ENCODE data around the gene OR2W3. TPM values are rescaled to one million over a fixed set of nuclear protein-coding genes. Genes with fewer than 3 reads are reported as not detected.
"Not testable (repeated sequence)": the region's sequence is repeated elsewhere in the genome, so short reads cannot be mapped to it uniquely, and the experiment has no call there.

OR2W3 gene
- total and polyA plus RNA-seq, 2 experiments from 2014 or later, result 0.86 to 1.9 TPM

DNA sequence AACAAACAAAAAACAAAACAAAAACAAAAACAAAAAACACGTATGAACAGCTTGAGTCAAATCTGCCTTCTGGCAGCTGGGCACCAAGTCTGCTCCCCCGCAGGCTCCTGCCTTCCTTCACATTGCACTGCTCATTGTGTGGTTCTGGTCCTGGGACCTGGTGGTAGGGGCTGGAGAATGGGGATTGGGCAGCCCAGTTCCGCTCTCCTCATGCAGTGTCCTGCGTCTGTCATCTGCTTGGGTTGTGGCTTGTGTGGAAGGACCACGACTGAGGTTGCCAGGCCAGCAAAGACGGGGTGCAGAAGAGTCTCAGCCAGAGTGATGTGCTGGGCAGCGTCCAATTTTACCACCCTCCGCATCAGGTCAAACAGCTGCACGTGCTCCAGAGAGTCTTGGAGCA is 40.4 kb downstream of the OR2W3 start:
- no peak for DNase-seq (ENCODE audit: low read depth in 1 of 2, low spot score in 1 of 2)
- Histone ChIP-seq H3K4me3 (no peak overlapping the region), H3K4me1 (ENCODE audit: low read depth) (no peaks in the 10 kb centered on the region), H3K27me3 (no peaks in the 10 kb centered on the region), H3K9me3 (ENCODE audit: low read depth) (no peaks in the 10 kb centered on the region), H3K36me3 (no peaks in the 10 kb centered on the region), H3K27ac (no peak overlapping the region)
- no peak for TF ChIP-seq CTCF (IDR thresholded peaks at IDR 0.05; ENCODE audit: low read depth, low read length)

DNA sequence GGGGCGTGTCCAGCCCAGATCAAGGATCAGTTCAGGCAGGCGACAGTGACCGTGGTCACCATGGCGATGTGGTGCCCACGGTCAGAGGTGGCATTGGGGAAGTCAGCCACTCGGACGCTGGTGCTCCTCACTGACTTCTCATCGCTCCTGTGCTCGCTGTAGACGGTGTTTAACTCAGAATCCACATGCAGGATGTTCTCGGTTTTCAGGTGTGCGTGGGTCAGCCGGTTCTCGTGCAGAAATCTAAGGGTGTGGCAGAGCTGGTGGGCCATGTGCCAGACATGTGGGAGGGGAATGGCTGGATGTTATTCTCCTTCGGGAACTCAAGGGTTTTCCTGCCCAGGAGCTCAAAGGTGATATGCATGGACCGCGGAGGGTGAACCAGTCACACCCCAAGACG is 41.0 kb downstream of the OR2W3 start:
- H3K4me1 ChIP-seq (ENCODE audit: low read depth), result no peaks in the 10 kb centered on the region
- no peak for DNase-seq (ENCODE audit: low read depth in 1 of 2, low spot score in 1 of 2)
- H3K36me3 ChIP-seq, result no peaks in the 10 kb centered on the region
- no peak for TF ChIP-seq CTCF (IDR thresholded peaks at IDR 0.05; ENCODE audit: low read depth, low read length)
- no peaks in the 10 kb centered on the region for H3K9me3 ChIP-seq (ENCODE audit: low read depth)
- no peak overlapping the region for H3K4me3 ChIP-seq
- H3K27ac ChIP-seq, result no peak overlapping the region
- H3K27me3 ChIP-seq, result no peaks in the 10 kb centered on the region

DNA sequence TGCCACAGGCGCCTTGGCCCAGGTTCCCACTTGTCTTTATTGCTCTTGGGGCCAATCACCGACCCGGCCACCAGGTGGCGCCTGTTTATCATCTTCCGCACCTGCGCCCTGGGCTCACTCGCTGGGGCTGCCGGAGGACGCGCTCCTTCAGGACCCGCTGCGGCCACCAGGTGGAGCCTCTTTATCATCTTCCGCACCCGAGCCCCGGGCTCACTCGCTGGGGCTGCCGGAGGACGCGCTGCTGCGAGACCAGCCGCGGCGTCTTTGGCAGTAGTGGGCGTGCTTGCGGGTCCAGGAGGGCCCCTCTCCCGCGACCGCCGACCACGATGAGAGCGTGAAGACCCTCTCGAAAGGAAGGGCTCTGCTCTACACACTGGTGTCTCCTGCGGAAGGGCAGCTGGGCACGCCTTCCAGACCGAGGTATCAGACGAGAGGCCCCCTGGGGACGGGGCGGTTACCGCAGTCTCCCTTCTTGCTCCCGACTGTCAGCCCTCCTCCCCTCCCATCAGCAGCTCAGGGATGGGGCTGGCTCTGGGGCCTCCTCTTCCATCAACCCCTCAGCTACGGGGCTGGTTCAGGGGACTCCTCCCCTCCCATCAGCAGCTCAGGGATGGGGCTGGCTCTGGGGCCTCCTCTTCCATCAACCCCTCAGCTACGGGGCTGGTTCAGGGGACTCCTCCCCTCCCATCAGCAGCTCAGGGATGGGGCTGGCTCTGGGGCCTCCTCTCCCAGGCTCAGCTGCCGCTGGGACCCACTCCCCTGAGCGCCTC is 41.8 kb downstream of the OR2W3 start:
- peak; percentile 17 to 91 for DNase-seq (ENCODE audit: low read depth in 1 of 2, low spot score in 1 of 2)
- not testable (repeated sequence) for H3K36me3 ChIP-seq; H3K27me3 ChIP-seq; H3K9me3 ChIP-seq (ENCODE audit: low read depth); H3K4me1 ChIP-seq (ENCODE audit: low read depth); H3K27ac ChIP-seq
- TF ChIP-seq CTCF (IDR thresholded peaks at IDR 0.05; ENCODE audit: low read depth, low read length), result peak; percentile 24
- peak overlapping the region; percentile 40 for H3K4me3 ChIP-seq

- H3K36me3 ChIP-seq, result no peaks in the 10 kb centered on the region
- no peak overlapping the region for H3K27ac ChIP-seq
- no peaks in the 10 kb centered on the region for H3K9me3 ChIP-seq (ENCODE audit: low read depth)
- H3K4me1 ChIP-seq (ENCODE audit: low read depth), result no peaks in the 10 kb centered on the region
- H3K4me3 ChIP-seq, result no peak overlapping the region
- no peak for TF ChIP-seq CTCF (IDR thresholded peaks at IDR 0.05; ENCODE audit: low read depth, low read length)
- H3K27me3 ChIP-seq, result no peaks in the 10 kb centered on the region
- DNase-seq (ENCODE audit: low read depth in 1 of 2, low spot score in 1 of 2), result no peak
Measured at GRCh38 chr1:247942624-247943023, 47.2 kb downstream of the OR2W3 start.

Other genes starting within 250 kb of the OR2W3 start
- gene OR13G1, start 215.8 kb upstream of the OR2W3 start, total RNA-seq, result not detected in 2 replicates
- not detected in 2 replicates for gene OR13G1, start 215.8 kb upstream of the OR2W3 start, polyA plus RNA-seq
- gene OR6F1, start 178.9 kb upstream of the OR2W3 start, total RNA-seq, result not detected in 2 replicates
- not detected in 2 replicates for gene OR6F1, start 178.9 kb upstream of the OR2W3 start, polyA plus RNA-seq
- gene OR14K1, start 157.0 kb upstream of the OR2W3 start, total RNA-seq, result not detected in 2 replicates
- gene OR14K1, start 157.0 kb upstream of the OR2W3 start, polyA plus RNA-seq, result not detected in 2 replicates
- gene OR14A2, start 147.4 kb upstream of the OR2W3 start, total RNA-seq, result not detected in 2 replicates
- not detected in 2 replicates for gene OR14A2, start 147.4 kb upstream of the OR2W3 start, polyA plus RNA-seq
- gene OR1C1, start 135.0 kb upstream of the OR2W3 start, total RNA-seq, result not detected in 2 replicates
- gene OR1C1, start 135.0 kb upstream of the OR2W3 start, polyA plus RNA-seq, result not detected in 2 replicates
- not detected in 2 replicates for gene OR14A16, start 71.5 kb upstream of the OR2W3 start, total RNA-seq
- gene OR14A16, start 71.5 kb upstream of the OR2W3 start, polyA plus RNA-seq, result not detected in 2 replicates
- not detected in 2 replicates for gene OR11L1, start 53.7 kb upstream of the OR2W3 start, total RNA-seq
- gene OR11L1, start 53.7 kb upstream of the OR2W3 start, polyA plus RNA-seq, result not detected in 2 replicates
- gene TRIM58, start 38.4 kb upstream of the OR2W3 start, total RNA-seq, result 2.4 and 2.7 TPM in 2 replicates
- gene TRIM58, start 38.4 kb upstream of the OR2W3 start, polyA plus RNA-seq, result 2.2 and 2.6 TPM in 2 replicates
- not detected in 2 replicates for gene OR2T8, start 24.7 kb downstream of the OR2W3 start, total RNA-seq
- 0.22 TPM in 1 of 2 replicates, not detected in the other for gene OR2T8, start 24.7 kb downstream of the OR2W3 start, polyA plus RNA-seq
- gene OR2AJ1, start 29.3 kb downstream of the OR2W3 start, total RNA-seq, result 0.21 TPM in 1 of 2 replicates, not detected in the other
- gene OR2AJ1, start 29.3 kb downstream of the OR2W3 start, polyA plus RNA-seq, result not detected in 2 replicates
- gene OR2L8, start 53.3 kb downstream of the OR2W3 start, total RNA-seq, result not detected in 2 replicates
- gene OR2L8, start 53.3 kb downstream of the OR2W3 start, polyA plus RNA-seq, result not detected in 2 replicates
- gene OR2AK2, start 69.6 kb downstream of the OR2W3 start, total RNA-seq, result not detected in 2 replicates
- not detected in 2 replicates for gene OR2AK2, start 69.6 kb downstream of the OR2W3 start, polyA plus RNA-seq
- gene OR2L5, start 118.1 kb downstream of the OR2W3 start, total RNA-seq, result 0.18 TPM in 1 of 2 replicates, not detected in the other
- not detected in 2 replicates for gene OR2L5, start 118.1 kb downstream of the OR2W3 start, polyA plus RNA-seq
- not detected in 2 replicates for gene OR2L2, start 134.5 kb downstream of the OR2W3 start, total RNA-seq
- 0.57 TPM in 1 of 2 replicates, not detected in the other for gene OR2L2, start 134.5 kb downstream of the OR2W3 start, polyA plus RNA-seq
- gene OR2L3, start 151.2 kb downstream of the OR2W3 start, total RNA-seq, result 0.07 TPM in 1 of 2 replicates, not detected in the other
- gene OR2L3, start 151.2 kb downstream of the OR2W3 start, polyA plus RNA-seq, result not detected in 2 replicates
- not detected in 2 replicates for gene OR2L13, start 199.6 kb downstream of the OR2W3 start, total RNA-seq
- gene OR2L13, start 199.6 kb downstream of the OR2W3 start, polyA plus RNA-seq, result 0.88 TPM in 1 of 2 replicates, not detected in the other
- gene OR2M5, start 249.6 kb downstream of the OR2W3 start, total RNA-seq, result not detected in 2 replicates
- gene OR2M5, start 249.6 kb downstream of the OR2W3 start, polyA plus RNA-seq, result not detected in 2 replicates